ENCODE data around the gene TM9SF4.

TM9SF4 gene

GRCh38 chr20:32064667-32065066, 44.8 kb upstream of the TM9SF4 start:
- H3K4me2 ChIP-seq (ENCODE audit: low read length, poor library complexity, severe bottlenecking), result no peak overlapping the region
- no peak overlapping the region for H2BK12ac ChIP-seq (ENCODE audit: low read length in 2 of 2)
- H3K14ac ChIP-seq (ENCODE audit: low read length in 2 of 2), result no peak overlapping the region
- H3K9me3 ChIP-seq (ENCODE audit: control insufficient read depth, low read length), result no peaks in the 10 kb centered on the region
- H3K27me3 ChIP-seq (ENCODE audit: control insufficient read depth in 1 of 2, insufficient read depth in 1 of 2, low read length in 2 of 2), result peaks cover 34 to 54% of the 10 kb centered on the region in 2 experiments
- no peak overlapping the region for H3K27ac ChIP-seq (ENCODE audit: low read length, poor library complexity, severe bottlenecking)
- no peak overlapping the region for H2BK120ac ChIP-seq (ENCODE audit: low read depth, low read length)
- no peak overlapping the region for H2BK15ac ChIP-seq (ENCODE audit: low read depth, poor library complexity, severe bottlenecking)
- H3K9ac ChIP-seq (ENCODE audit: low read length), result no peak overlapping the region
- 70% methylated on average over 7 of the region's 7 CpGs for WGBS
- no peak overlapping the region for H2AFZ ChIP-seq (ENCODE audit: low read depth, low read length)
- no peaks in the 10 kb centered on the region for H3K79me1 ChIP-seq (replicated peaks; ENCODE audit: low read length, poor library complexity, severe bottlenecking)
- DNase-seq, result no peak
- no peak overlapping the region for H2AK5ac ChIP-seq (ENCODE audit: low read length, severe bottlenecking)
- H3K4me3 ChIP-seq (ENCODE audit: insufficient read depth in 1 of 2, low read depth in 1 of 2, low read length in 2 of 2), result no peak overlapping the region
- no peak overlapping the region for H2BK5ac ChIP-seq (ENCODE audit: low read depth, low read length, poor library complexity, severe bottlenecking)
- no peak overlapping the region for H3K4ac ChIP-seq (ENCODE audit: low read depth in 1 of 2, low read length in 2 of 2)
- no peak overlapping the region for H4K91ac ChIP-seq (ENCODE audit: low read length)
- peaks cover 11% of the 10 kb centered on the region for H3K4me1 ChIP-seq (ENCODE audit: control insufficient read depth, insufficient read depth, low read depth, low read length)
- H3K23ac ChIP-seq (ENCODE audit: low read length in 2 of 2), result no peak overlapping the region
- H4K8ac ChIP-seq (ENCODE audit: low read length), result no peak overlapping the region
- H3K36me3 ChIP-seq (ENCODE audit: control insufficient read depth in 1 of 2, insufficient read depth in 2 of 2, low read depth in 1 of 2, low read length in 2 of 2), result no peaks in the 10 kb centered on the region
- H3K18ac ChIP-seq (ENCODE audit: low read depth in 1 of 2, low read length in 2 of 2), result no peak overlapping the region

GRCh38 chr20:32067234-32067821, 42.2 kb upstream of the TM9SF4 start:
- H3K4ac ChIP-seq (ENCODE audit: low read depth in 1 of 2, low read length in 2 of 2), result no peak overlapping the region
- no peak overlapping the region for H2AFZ ChIP-seq (ENCODE audit: low read depth, low read length)
- H2BK12ac ChIP-seq (ENCODE audit: low read length in 2 of 2), result no peak overlapping the region
- H3K18ac ChIP-seq (ENCODE audit: low read depth in 1 of 2, low read length in 2 of 2), result no peak overlapping the region
- 54% methylated on average over 6 of the region's 6 CpGs for WGBS
- peak overlapping the region; percentile 6 for H3K27ac ChIP-seq (ENCODE audit: low read length, poor library complexity, severe bottlenecking)
- H3K23ac ChIP-seq (ENCODE audit: low read length in 2 of 2), result no peak overlapping the region
- H3K4me3 ChIP-seq (ENCODE audit: insufficient read depth in 1 of 2, low read depth in 1 of 2, low read length in 2 of 2), result peak overlapping the region in 1 of 2 experiments; percentile 35
- no peak overlapping the region for H2AK5ac ChIP-seq (ENCODE audit: low read length, severe bottlenecking)
- H3K27me3 ChIP-seq (ENCODE audit: control insufficient read depth in 1 of 2, insufficient read depth in 1 of 2, low read length in 2 of 2), result peaks cover 39 to 55% of the 10 kb centered on the region in 2 experiments
- H3K4me2 ChIP-seq (ENCODE audit: low read length, poor library complexity, severe bottlenecking), result no peak overlapping the region
- peaks cover 11% of the 10 kb centered on the region for H3K4me1 ChIP-seq (ENCODE audit: control insufficient read depth, insufficient read depth, low read depth, low read length)
- H3K14ac ChIP-seq (ENCODE audit: low read length in 2 of 2), result no peak overlapping the region
- no peaks in the 10 kb centered on the region for H3K9me3 ChIP-seq (ENCODE audit: control insufficient read depth, low read length)
- H3K79me1 ChIP-seq (replicated peaks; ENCODE audit: low read length, poor library complexity, severe bottlenecking), result no peaks in the 10 kb centered on the region
- no peak overlapping the region for H2BK120ac ChIP-seq (ENCODE audit: low read depth, low read length)
- H4K91ac ChIP-seq (ENCODE audit: low read length), result no peak overlapping the region
- H4K8ac ChIP-seq (ENCODE audit: low read length), result no peak overlapping the region
- no peak overlapping the region for H3K9ac ChIP-seq (ENCODE audit: low read length)
- H3K36me3 ChIP-seq (ENCODE audit: control insufficient read depth in 1 of 2, insufficient read depth in 2 of 2, low read depth in 1 of 2, low read length in 2 of 2), result no peaks in the 10 kb centered on the region
- peak; percentile 84 for DNase-seq
- H2BK15ac ChIP-seq (ENCODE audit: low read depth, poor library complexity, severe bottlenecking), result no peak overlapping the region
- no peak overlapping the region for H2BK5ac ChIP-seq (ENCODE audit: low read depth, low read length, poor library complexity, severe bottlenecking)

- Histone ChIP-seq H3K9me3 (ENCODE audit: control insufficient read depth, low read length) (no peaks in the 10 kb centered on the region), H2BK12ac (ENCODE audit: low read length in 2 of 2) (peak overlapping the region in 1 of 2 experiments; percentile 51), H2BK120ac (ENCODE audit: low read depth, low read length) (no peak overlapping the region), H2BK15ac (ENCODE audit: low read depth, poor library complexity, severe bottlenecking) (no peak overlapping the region), H3K18ac (ENCODE audit: low read depth in 1 of 2, low read length in 2 of 2) (no peak overlapping the region), H3K4me1 (ENCODE audit: control insufficient read depth, insufficient read depth, low read depth, low read length) (peaks cover 11% of the 10 kb centered on the region), H2AFZ (ENCODE audit: low read depth, low read length) (no peak overlapping the region), H3K4me3 (ENCODE audit: insufficient read depth in 1 of 2, low read depth in 1 of 2, low read length in 2 of 2) (no peak overlapping the region), H3K4ac (ENCODE audit: low read depth in 1 of 2, low read length in 2 of 2) (no peak overlapping the region), H3K27ac (ENCODE audit: low read length, poor library complexity, severe bottlenecking) (no peak overlapping the region), H3K4me2 (ENCODE audit: low read length, poor library complexity, severe bottlenecking) (no peak overlapping the region), H3K36me3 (ENCODE audit: control insufficient read depth in 1 of 2, insufficient read depth in 2 of 2, low read depth in 1 of 2, low read length in 2 of 2) (no peaks in the 10 kb centered on the region), H4K8ac (ENCODE audit: low read length) (no peak overlapping the region), H3K23ac (ENCODE audit: low read length in 2 of 2) (peak overlapping the region in 1 of 2 experiments; percentile 14), H3K79me1 (replicated peaks; ENCODE audit: low read length, poor library complexity, severe bottlenecking) (no peaks in the 10 kb centered on the region), H4K91ac (ENCODE audit: low read length) (no peak overlapping the region), H3K14ac (ENCODE audit: low read length in 2 of 2) (no peak overlapping the region), H3K9ac (ENCODE audit: low read length) (no peak overlapping the region), H2AK5ac (ENCODE audit: low read length, severe bottlenecking) (peak overlapping the region; percentile 15), H3K27me3 (ENCODE audit: control insufficient read depth in 1 of 2, insufficient read depth in 1 of 2, low read length in 2 of 2) (peaks cover 33 to 55% of the 10 kb centered on the region in 2 experiments), H2BK5ac (ENCODE audit: low read depth, low read length, poor library complexity, severe bottlenecking) (no peak overlapping the region)
- no peak for DNase-seq
- no CpG with 5 or more reads among the region's 2 CpGs for WGBS
These were observed 41.3 kb upstream of the TM9SF4 start for GRCh38 chr20:32068174-32068573.

GRCh38 chr20:32069711-32070110, 39.8 kb upstream of the TM9SF4 start:
- Histone ChIP-seq H3K4me3 (ENCODE audit: insufficient read depth in 1 of 2, low read depth in 1 of 2, low read length in 2 of 2) (no peak overlapping the region), H2BK5ac (ENCODE audit: low read depth, low read length, poor library complexity, severe bottlenecking) (no peak overlapping the region), H3K14ac (ENCODE audit: low read length in 2 of 2) (no peak overlapping the region), H3K9ac (ENCODE audit: low read length) (no peak overlapping the region), H4K91ac (ENCODE audit: low read length) (no peak overlapping the region), H3K9me3 (ENCODE audit: control insufficient read depth, low read length) (no peaks in the 10 kb centered on the region), H3K36me3 (ENCODE audit: control insufficient read depth in 1 of 2, insufficient read depth in 2 of 2, low read depth in 1 of 2, low read length in 2 of 2) (no peaks in the 10 kb centered on the region), H3K4ac (ENCODE audit: low read depth in 1 of 2, low read length in 2 of 2) (no peak overlapping the region), H3K27me3 (ENCODE audit: control insufficient read depth in 1 of 2, insufficient read depth in 1 of 2, low read length in 2 of 2) (peaks cover 39 to 58% of the 10 kb centered on the region in 2 experiments), H3K18ac (ENCODE audit: low read depth in 1 of 2, low read length in 2 of 2) (no peak overlapping the region), H3K4me1 (ENCODE audit: control insufficient read depth, insufficient read depth, low read depth, low read length) (peaks cover 11% of the 10 kb centered on the region), H3K23ac (ENCODE audit: low read length in 2 of 2) (no peak overlapping the region), H3K4me2 (ENCODE audit: low read length, poor library complexity, severe bottlenecking) (no peak overlapping the region), H4K8ac (ENCODE audit: low read length) (no peak overlapping the region), H2AFZ (ENCODE audit: low read depth, low read length) (no peak overlapping the region), H3K79me1 (replicated peaks; ENCODE audit: low read length, poor library complexity, severe bottlenecking) (no peaks in the 10 kb centered on the region), H2BK12ac (ENCODE audit: low read length in 2 of 2) (no peak overlapping the region), H3K27ac (ENCODE audit: low read length, poor library complexity, severe bottlenecking) (no peak overlapping the region), H2BK120ac (ENCODE audit: low read depth, low read length) (no peak overlapping the region), H2AK5ac (ENCODE audit: low read length, severe bottlenecking) (no peak overlapping the region), H2BK15ac (ENCODE audit: low read depth, poor library complexity, severe bottlenecking) (no peak overlapping the region)
- peak; percentile 24 for DNase-seq

Data from mesenchymal stem cell (in vitro differentiated cells and primary cell).